H1 (cell line): ENCODE data around the gene ABCG1. TPM values are rescaled to one million over a fixed set of nuclear protein-coding genes. Genes with fewer than 3 reads are reported as not detected.
A peak's percentile ranks its signal among the peaks of the same experiment; 100 is the strongest.

Source experiments
- CTCF ChIA-PET: fragments of 300-600 bp; sonication (Branson Sonifier 250); formaldehyde crosslinking; loops from one replicate; lab custom pipeline; 2021; ENCODE audit not compliant: partially characterized antibody; lab: Charles Lee
- POLR2A ChIA-PET: fragments of 300-600 bp; sonication (Branson Sonifier 250); formaldehyde crosslinking; loops from one replicate; lab custom pipeline; 2021; ENCODE audit warnings: inconsistent platforms; ENCODE audit not compliant: partially characterized antibody; lab: Charles Lee
- DNase-seq, 2 experiments: peaks; one replicate each; pipeline versions ENCODE4 v3.0.0 to v3.0.0-alpha.2; 2010 to 2022; ENCODE audit warnings: low spot score in 2 of 2, low read depth in 1 of 2, mixed read lengths in 1 of 2
- FAIRE-seq: peaks from 2 replicates; lab custom pipeline; 2011; peaks lifted over from hg19 to GRCh38; lab: Jason Lieb, UNC
- H2AFZ ChIP-seq: 2 replicates; pipeline ENCODE4 v1.8.1; 2012; ENCODE audit warnings: low read length, inconsistent platforms
- H2AK5ac ChIP-seq: 2 replicates; pipeline ENCODE4 v1.6.1; 2013; ENCODE audit warnings: low read depth, low read length
- H2BK120ac ChIP-seq: replicated peaks from 2 replicates; pipeline ENCODE3; 2013; ENCODE audit warnings: low read depth, low read length, inconsistent platforms
- H2BK12ac ChIP-seq: 2 replicates; pipeline ENCODE4 v1.6.1; 2013; ENCODE audit warnings: low read depth, low read length
- H2BK15ac ChIP-seq: 2 replicates; pipeline ENCODE4 v1.6.1; 2013; ENCODE audit warnings: low read length
- H2BK20ac ChIP-seq: 2 replicates; pipeline ENCODE4 v1.6.1; 2013; ENCODE audit warnings: low read length
- H2BK5ac ChIP-seq: 2 replicates; pipeline ENCODE4 v1.6.1; 2013; ENCODE audit warnings: low read depth, low read length
- H3K14ac ChIP-seq: 2 replicates; pipeline ENCODE4 v1.6.1; 2013; ENCODE audit warnings: inconsistent platforms; ENCODE audit not compliant: insufficient read length
- H3K18ac ChIP-seq: 2 replicates; pipeline ENCODE4 v1.6.1; 2013; ENCODE audit warnings: low read length; ENCODE audit errors: extremely low read depth
- H3K23ac ChIP-seq: 2 replicates; pipeline ENCODE4 v1.6.1; 2013; ENCODE audit warnings: inconsistent platforms; ENCODE audit not compliant: insufficient read length
- H3K23me2 ChIP-seq: 2 replicates; pipeline ENCODE4 v1.6.1; 2013; ENCODE audit warnings: low read depth, low read length
- H3K27ac ChIP-seq: 2 replicates; pipeline ENCODE4 v1.6.1; 2011; ENCODE audit warnings: low read depth, low read length, inconsistent platforms
- H3K27me3 ChIP-seq, 4 experiments: replicated peaks in 1 of 4; 1 replicate in 1 of 4; 2 replicates in 3 of 4; pipeline versions ENCODE4 v1.6.1 to v1.8.1; 2011 to 2013; ENCODE audit warnings: low read length in 3 of 4, mild to moderate bottlenecking in 3 of 4, inconsistent platforms in 2 of 4, mixed read lengths in 2 of 4, moderate library complexity in 1 of 4; ENCODE audit not compliant: control insufficient read depth in 3 of 4, insufficient read depth in 3 of 4; ENCODE audit errors: extremely low read depth in 1 of 4
- H3K36me3 ChIP-seq, 4 experiments: 2 replicates each; pipeline versions ENCODE4 v1.6.1 to v1.8.1; 2011 to 2013; ENCODE audit warnings: mild to moderate bottlenecking in 4 of 4, low read length in 3 of 4, moderate library complexity in 2 of 4, control low read depth in 1 of 4, inconsistent platforms in 1 of 4; ENCODE audit not compliant: insufficient read depth in 4 of 4, control insufficient read depth in 2 of 4
- H3K4ac ChIP-seq: replicated peaks from 2 replicates; pipeline ENCODE3; 2013; ENCODE audit warnings: low read length, low read depth, mixed read lengths, inconsistent platforms; ENCODE audit not compliant: insufficient read length
- H3K4me1 ChIP-seq, 4 experiments: replicated peaks in 1 of 4; 1 replicate in 1 of 4; 2 replicates in 3 of 4; pipeline versions ENCODE4 v1.6.1 to v1.8.1; 2011 to 2013; ENCODE audit warnings: low read length in 3 of 4, inconsistent platforms in 2 of 4, mixed read lengths in 1 of 4; ENCODE audit not compliant: insufficient read depth in 4 of 4, control insufficient read depth in 3 of 4
- H3K4me2 ChIP-seq, 2 experiments: 2 replicates each; pipeline versions ENCODE4 v1.6.1 to v1.8.1; 2011 to 2013; ENCODE audit warnings: low read depth in 2 of 2, low read length in 2 of 2, control low read depth in 1 of 2, inconsistent platforms in 1 of 2, mild to moderate bottlenecking in 1 of 2; ENCODE audit not compliant: insufficient read depth in 1 of 2
- H3K4me3 ChIP-seq, 4 experiments: fragments of 200-600, 300-600 bp in 1 of 4; sonication (generic), shearing (Covaris generic), sonication (Bioruptor Twin) in 1 of 4; 2 replicates each; pipeline versions ENCODE4 v1.5.1 to v1.8.1; 2011 to 2016; ENCODE audit warnings: low read length in 4 of 4, low read depth in 3 of 4, control low read depth in 2 of 4, inconsistent platforms in 2 of 4, mild to moderate bottlenecking in 2 of 4, mixed read lengths in 1 of 4, moderate library complexity in 1 of 4; ENCODE audit not compliant: insufficient read depth in 2 of 4; ENCODE audit errors: extremely low read depth in 1 of 4
- H3K56ac ChIP-seq: replicated peaks from 2 replicates; pipeline ENCODE3; 2013; ENCODE audit warnings: low read depth, mild to moderate bottlenecking, mixed read lengths, low read length, inconsistent platforms; ENCODE audit not compliant: insufficient read length
- H3K79me1 ChIP-seq: 2 replicates; pipeline ENCODE4 v1.6.1; 2013; ENCODE audit warnings: low read depth, low read length, control low read depth
- H3K79me2 ChIP-seq, 2 experiments: 2 replicates each; pipeline versions ENCODE4 v1.6.1 to v1.8.1; 2012 to 2013; ENCODE audit warnings: low read length in 2 of 2, mild to moderate bottlenecking in 2 of 2, inconsistent platforms in 1 of 2; ENCODE audit not compliant: insufficient read depth in 2 of 2, control insufficient read depth in 1 of 2
- H3K9ac ChIP-seq, 4 experiments: replicated peaks in 1 of 4; 1 replicate in 1 of 4; 2 replicates in 3 of 4; pipeline versions ENCODE4 v1.6.1 to v1.8.1; 2011 to 2013; ENCODE audit warnings: low read depth in 3 of 4, low read length in 3 of 4, control low read depth in 2 of 4, mild to moderate bottlenecking in 2 of 4, moderate library complexity in 2 of 4, inconsistent platforms in 1 of 4; ENCODE audit errors: extremely low read depth in 1 of 4
- H3K9me3 ChIP-seq, 2 experiments: 2 replicates each; pipeline versions ENCODE4 v1.6.1 to v1.8.1; 2012 to 2013; ENCODE audit warnings: mild to moderate bottlenecking in 2 of 2, moderate library complexity in 2 of 2, control low read depth in 1 of 2, inconsistent platforms in 1 of 2, low read depth in 1 of 2, low read length in 1 of 2, mixed read lengths in 1 of 2; ENCODE audit not compliant: insufficient read depth in 2 of 2
- H4K20me1 ChIP-seq, 2 experiments: replicated peaks in 1 of 2; 2 replicates each; pipeline versions ENCODE3 to v1.8.1; 2011 to 2013; ENCODE audit warnings: inconsistent platforms in 2 of 2, low read length in 2 of 2, mild to moderate bottlenecking in 1 of 2; ENCODE audit not compliant: insufficient read depth in 2 of 2, control insufficient read depth in 1 of 2
- H4K5ac ChIP-seq: 2 replicates; pipeline ENCODE4 v1.6.1; 2013; ENCODE audit warnings: low read length, low read depth, mixed read lengths, inconsistent platforms; ENCODE audit not compliant: insufficient read length
- H4K8ac ChIP-seq: 2 replicates; pipeline ENCODE4 v1.8.0; 2013; ENCODE audit warnings: mild to moderate bottlenecking, moderate library complexity, low read length, inconsistent platforms; ENCODE audit not compliant: insufficient read depth; ENCODE audit errors: extremely low read depth
- H4K91ac ChIP-seq: replicated peaks from 2 replicates; pipeline ENCODE3; 2013; ENCODE audit warnings: low read length, mixed read lengths, inconsistent platforms; ENCODE audit not compliant: insufficient read length
- ASH2L ChIP-seq: fragments of 200-600, 300-600 bp; sonication (generic); IDR thresholded peaks from one replicate; pipeline ENCODE4 v1.7.1; 2017; ENCODE audit warnings: low read length
- CBX5 ChIP-seq: fragments of 300-800, 300-1000 bp; sonication (generic); IDR thresholded peaks from 2 replicates; pipeline ENCODE4 v1.7.1; 2016; ENCODE audit warnings: antibody characterized with exemption, low read length, low read depth
- EGR1 ChIP-seq: IDR thresholded peaks from 2 replicates; pipeline ENCODE4 v1.6.1; 2011; ENCODE audit warnings: low read depth, low read length, borderline replicate concordance
- EZH2 ChIP-seq: fragments of 200-600 bp; sonication (generic); IDR thresholded peaks from 2 replicates; pipeline ENCODE4 v1.7.1; 2012; ENCODE audit warnings: low read depth, mild to moderate bottlenecking, moderate library complexity, low read length, inconsistent platforms; ENCODE audit not compliant: severe bottlenecking
- FOSL1 ChIP-seq: IDR thresholded peaks from 2 replicates; pipeline ENCODE4 v1.6.1; 2011; ENCODE audit warnings: mild to moderate bottlenecking, low read depth, low read length, moderate library complexity; ENCODE audit not compliant: insufficient read depth
- JUN ChIP-seq: IDR thresholded peaks from 2 replicates; pipeline ENCODE4 v1.6.1; 2011; ENCODE audit warnings: low read depth, mild to moderate bottlenecking, improper control_type of control experiment, low read length
- KDM5A ChIP-seq: fragments of 200-600 bp; IDR thresholded peaks from 2 replicates; pipeline ENCODE4 v1.7.1; 2012; ENCODE audit warnings: mild to moderate bottlenecking, low read length, inconsistent platforms, mixed read lengths
- MAFK ChIP-seq: IDR thresholded peaks from 2 replicates; pipeline ENCODE4 v1.6.1; 2012; ENCODE audit warnings: low read depth, mild to moderate bottlenecking, improper control_type of control experiment, low read length
- POU5F1 ChIP-seq: IDR thresholded peaks from 2 replicates; pipeline ENCODE4 v1.6.1; 2011; ENCODE audit warnings: low read depth, mild to moderate bottlenecking, low read length, moderate library complexity
- SIN3A ChIP-seq, 2 experiments: IDR thresholded peaks in 1 of 2; conservative IDR thresholded peaks in 1 of 2; 2 replicates each; pipeline ENCODE4 v1.6.1; 2011 to 2012; ENCODE audit warnings: low read length in 2 of 2, improper control_type of control experiment in 1 of 2, low read depth in 1 of 2, mild to moderate bottlenecking in 1 of 2
- SP1 ChIP-seq: IDR thresholded peaks from 2 replicates; pipeline ENCODE4 v1.6.1; 2011; ENCODE audit warnings: low read depth, low read length
- ZNF274 ChIP-seq: IDR thresholded peaks from 2 replicates; pipeline ENCODE4 v1.7.0; 2012; ENCODE audit warnings: low read length, borderline replicate concordance; ENCODE audit errors: extremely low read depth
- WGBS, 2 experiments: shearing (Covaris generic) in 1 of 2; methylation state at CpG; one replicate each; pipeline versions ENCODE4 v1.1.6 to v1.1.7; 2013 to 2015; ENCODE audit warnings: low lambda C conversion rate in 2 of 2, mixed read lengths in 2 of 2, inconsistent platforms in 1 of 2, low coverage in 1 of 2, missing lambda C conversion rate in 1 of 2; ENCODE audit not compliant: insufficient replicate concordance in 2 of 2, insufficient coverage in 1 of 2, insufficient read length in 1 of 2; ENCODE audit errors: extremely low coverage in 1 of 2, missing lambda C conversion rate in 1 of 2; 5-methylcytosine and 5-hydroxymethylcytosine counted together
- polyA plus RNA-seq, 7 experiments: library from polyadenylated mRNA; depleted of rRNA in 3 of 7; stranded (reverse) in 5 of 7; unstranded in 2 of 7; fragments of >200 nt in 5 of 7; fragments of 200-250 nt in 2 of 7; gene quantifications; 1 replicate in 5 of 7; 2 replicates in 1 of 7; 4 replicates in 1 of 7; pipeline versions ENCODE4 v1.2.1 to v1.2.3, GENCODE V29; 2011 to 2013; ENCODE audit warnings: missing spikeins in 2 of 7, mixed read lengths in 2 of 7
- total RNA-seq: library from RNA; stranded (reverse); fragmentation: NEBNext Ultra II Directional; extraction: Animal tissue kit (Norgen Biotek cat#: 25700); gene quantifications from 2 replicates; pipeline ENCODE4 v1.2.1, GENCODE V29; 2021
- TF ChIP-seq, protein P1 (sequence below): IDR thresholded peaks from 2 replicates; pipeline ENCODE4 v1.6.1; 2011; ENCODE audit warnings: low read length, improper control_type of control experiment

The ABCG1 gene
- total and polyA plus RNA-seq, 2 of the 8 experiments (the other 6 are each of a cell fraction or from before 2014, with no cell fraction given) = 2.1 to 4.0 TPM

DNA sequence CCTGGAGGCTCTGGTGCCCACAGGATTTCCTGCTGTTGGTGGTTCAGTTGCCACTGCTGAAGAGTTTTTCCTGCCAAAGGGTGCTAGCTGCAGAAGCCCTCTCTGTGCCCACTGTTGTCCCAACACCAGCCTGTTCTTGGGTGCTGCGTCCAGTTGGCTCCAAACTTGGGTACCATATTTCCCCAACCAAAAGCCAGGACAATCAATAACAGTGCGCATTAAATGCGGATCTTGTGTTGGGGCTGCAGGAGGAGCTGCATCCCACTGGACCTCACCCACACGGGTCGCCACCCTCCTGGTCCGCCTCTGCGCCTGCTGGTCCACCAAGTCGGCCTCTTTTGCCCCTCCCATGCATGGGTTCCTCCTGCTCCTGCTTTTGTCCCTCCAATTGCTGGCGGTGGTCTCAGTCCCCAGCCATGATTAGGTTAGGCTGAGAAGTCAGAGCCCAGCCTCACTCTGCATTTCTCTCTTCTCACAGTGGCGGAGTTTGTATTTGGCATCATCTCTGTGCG is 9.8 kb downstream of the ABCG1 start:
- H2BK120ac ChIP-seq = no peak overlapping the region
- H4K8ac ChIP-seq = no peak overlapping the region
- ChIA-PET CTCF (interaction anchor here (0.7 to 2.0 kb wide), 4 partner anchors 16 to 77 kb away, joined by 3 to 7 read pairs (median 3); no protein-coding TSS in a partner anchor), POLR2A (interaction anchor here (1.0 to 1.4 kb wide), 2 partner anchors 8 to 10 kb away, joined by 3 to 6 read pairs; no protein-coding TSS in a partner anchor)
- H4K20me1 ChIP-seq = peaks cover 0 to 2% of the 10 kb centered on the region in 2 experiments
- no peaks in the 10 kb centered on the region for H3K23me2 ChIP-seq
- DNase-seq = no peak
- H3K79me2 ChIP-seq = no peaks in the 10 kb centered on the region
- no peak overlapping the region for H3K4me2 ChIP-seq
- WGBS, 2 experiments = 90% methylated on average over 11 of the region's 11 CpGs; no CpG with 5 or more reads in 1 of the 2 experiments
- no peak overlapping the region; the same call in 1 of the 2 replicates for H2BK15ac ChIP-seq
- H2BK12ac ChIP-seq = no peak overlapping the region
- H3K4me3 ChIP-seq = no peak overlapping the region
- H3K4me1 ChIP-seq = peaks cover 0 to under 1% (median 0%) of the 10 kb centered on the region in 4 experiments; a peak in 3 of 7 replicates
- H3K27ac ChIP-seq = no peak overlapping the region
- no peak overlapping the region for H2AFZ ChIP-seq
- no peak overlapping the region for H4K5ac ChIP-seq
- H3K14ac ChIP-seq = no peak overlapping the region
- no peaks in the 10 kb centered on the region; a peak in 2 of 7 replicates for H3K27me3 ChIP-seq
- no peak overlapping the region for H2BK20ac ChIP-seq
- H3K23ac ChIP-seq = no peak overlapping the region
- no peak overlapping the region for H3K18ac ChIP-seq
- no peak overlapping the region for H3K9ac ChIP-seq
- H2AK5ac ChIP-seq = no peak overlapping the region
- no peaks in the 10 kb centered on the region for H3K9me3 ChIP-seq
- H3K4ac ChIP-seq = no peak overlapping the region
- H3K56ac ChIP-seq = no peak overlapping the region
- H2BK5ac ChIP-seq = no peak overlapping the region
- H3K36me3 ChIP-seq = no peaks in the 10 kb centered on the region
- H4K91ac ChIP-seq = peak overlapping the region; percentile 58
- no peaks in the 10 kb centered on the region for H3K79me1 ChIP-seq
- FAIRE-seq = no peak
- TF ChIP-seq ASH2L = no peak
- TF ChIP-seq EZH2 = no peak
- no peak for TF ChIP-seq CBX5
- no peak for TF ChIP-seq ZNF274
- no peak for TF ChIP-seq POU5F1
- no peak for TF ChIP-seq SP1
- TF ChIP-seq, protein P1, sequence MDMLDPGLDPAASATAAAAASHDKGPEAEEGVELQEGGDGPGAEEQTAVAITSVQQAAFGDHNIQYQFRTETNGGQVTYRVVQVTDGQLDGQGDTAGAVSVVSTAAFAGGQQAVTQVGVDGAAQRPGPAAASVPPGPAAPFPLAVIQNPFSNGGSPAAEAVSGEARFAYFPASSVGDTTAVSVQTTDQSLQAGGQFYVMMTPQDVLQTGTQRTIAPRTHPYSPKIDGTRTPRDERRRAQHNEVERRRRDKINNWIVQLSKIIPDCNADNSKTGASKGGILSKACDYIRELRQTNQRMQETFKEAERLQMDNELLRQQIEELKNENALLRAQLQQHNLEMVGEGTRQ = no peak
- TF ChIP-seq FOSL1 = no peak
- TF ChIP-seq KDM5A = no peak
- no peak for TF ChIP-seq SIN3A (conservative IDR thresholded peaks at IDR 0.05 in 1 of 2, IDR thresholded peaks at IDR 0.05 in 1 of 2; ENCODE audit: low read depth in 1 of 2, low read length in 2 of 2)
- TF ChIP-seq MAFK = no peak
- no peak for TF ChIP-seq EGR1
- no peak for TF ChIP-seq JUN
